Measurements from ENCODE around the gene GPR150.

Gene GPR150

DNA sequence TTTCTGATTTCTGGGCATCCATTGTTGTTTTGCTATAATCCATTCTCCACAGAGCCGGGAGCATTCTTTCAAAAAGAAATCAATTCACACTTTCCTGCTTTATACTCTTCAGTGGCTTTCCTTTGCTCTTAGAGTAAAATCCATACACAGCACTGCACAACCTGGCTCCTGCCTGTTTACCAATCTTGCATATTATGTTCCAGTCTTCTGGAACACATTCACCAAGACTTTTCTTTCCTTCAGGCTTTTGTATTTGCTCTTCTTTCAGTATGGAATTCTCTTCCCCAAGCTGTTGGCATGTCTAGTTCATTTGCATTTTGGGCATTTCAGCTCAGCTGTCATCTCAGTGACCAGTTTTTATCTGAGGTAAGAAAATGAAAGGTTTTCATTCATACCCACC, 33.0 kb downstream of the GPR150 start:
- Histone ChIP-seq H3K4me2 (ENCODE audit: insufficient read depth, low read length) (no peak overlapping the region), H3K4me3 (ENCODE audit: low read depth in 1 of 2, low read length in 2 of 2) (no peak overlapping the region), H3K27ac (ENCODE audit: low read length) (no peak overlapping the region), H3K27me3 (ENCODE audit: insufficient read depth, low read length, poor library complexity) (no peaks in the 10 kb centered on the region), H3K9ac (ENCODE audit: low read depth, low read length) (no peak overlapping the region), H3K36me3 (ENCODE audit: insufficient read depth, low read length) (no peaks in the 10 kb centered on the region), H3K4me1 (ENCODE audit: insufficient read depth, low read length) (peaks cover 15% of the 10 kb centered on the region), H2AFZ (ENCODE audit: low read depth, low read length) (no peak overlapping the region), H3K79me2 (ENCODE audit: insufficient read depth, low read length) (no peaks in the 10 kb centered on the region), H3K9me3 (ENCODE audit: insufficient read depth, low read length, severe bottlenecking) (no peaks in the 10 kb centered on the region), H4K20me1 (ENCODE audit: insufficient read depth, low read length) (no peaks in the 10 kb centered on the region)
- TF ChIP-seq EZH2 (IDR thresholded peaks at IDR 0.05; ENCODE audit: borderline replicate concordance, low read depth, low read length, severe bottlenecking) = no peak
- TF ChIP-seq, protein P1, sequence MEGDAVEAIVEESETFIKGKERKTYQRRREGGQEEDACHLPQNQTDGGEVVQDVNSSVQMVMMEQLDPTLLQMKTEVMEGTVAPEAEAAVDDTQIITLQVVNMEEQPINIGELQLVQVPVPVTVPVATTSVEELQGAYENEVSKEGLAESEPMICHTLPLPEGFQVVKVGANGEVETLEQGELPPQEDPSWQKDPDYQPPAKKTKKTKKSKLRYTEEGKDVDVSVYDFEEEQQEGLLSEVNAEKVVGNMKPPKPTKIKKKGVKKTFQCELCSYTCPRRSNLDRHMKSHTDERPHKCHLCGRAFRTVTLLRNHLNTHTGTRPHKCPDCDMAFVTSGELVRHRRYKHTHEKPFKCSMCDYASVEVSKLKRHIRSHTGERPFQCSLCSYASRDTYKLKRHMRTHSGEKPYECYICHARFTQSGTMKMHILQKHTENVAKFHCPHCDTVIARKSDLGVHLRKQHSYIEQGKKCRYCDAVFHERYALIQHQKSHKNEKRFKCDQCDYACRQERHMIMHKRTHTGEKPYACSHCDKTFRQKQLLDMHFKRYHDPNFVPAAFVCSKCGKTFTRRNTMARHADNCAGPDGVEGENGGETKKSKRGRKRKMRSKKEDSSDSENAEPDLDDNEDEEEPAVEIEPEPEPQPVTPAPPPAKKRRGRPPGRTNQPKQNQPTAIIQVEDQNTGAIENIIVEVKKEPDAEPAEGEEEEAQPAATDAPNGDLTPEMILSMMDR (IDR thresholded peaks at IDR 0.05; ENCODE audit: borderline replicate concordance, extremely low read depth, low read length, poor library complexity, severe bottlenecking) = no peak
- no peak for DNase-seq
- no peak for ATAC-seq (ENCODE audit: insufficient read depth, low read depth)

DNA sequence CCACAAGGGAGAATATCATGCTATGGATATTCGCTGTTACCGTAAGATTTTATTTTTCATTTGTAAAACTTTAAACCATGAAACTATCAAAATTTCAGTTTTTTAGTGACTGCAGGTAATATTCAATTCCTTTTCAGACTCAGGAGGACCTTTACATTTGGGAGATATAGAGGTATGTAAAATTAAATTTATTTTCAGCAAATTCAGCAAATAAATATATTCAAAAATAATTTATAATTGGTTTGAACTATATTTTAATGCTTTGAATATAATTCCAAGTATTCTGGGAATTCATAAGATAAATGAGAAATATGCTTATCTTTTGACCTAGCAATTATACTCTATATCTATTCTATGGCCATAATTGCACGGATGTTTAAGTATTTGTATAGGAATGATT, 34.3 kb downstream of the GPR150 start:
- H3K36me3 ChIP-seq (ENCODE audit: insufficient read depth, low read length) = no peaks in the 10 kb centered on the region
- H3K27ac ChIP-seq (ENCODE audit: low read length) = no peak overlapping the region
- H4K20me1 ChIP-seq (ENCODE audit: insufficient read depth, low read length) = no peaks in the 10 kb centered on the region
- TF ChIP-seq EZH2 (IDR thresholded peaks at IDR 0.05; ENCODE audit: borderline replicate concordance, low read depth, low read length, severe bottlenecking) = no peak
- no peaks in the 10 kb centered on the region for H3K9me3 ChIP-seq (ENCODE audit: insufficient read depth, low read length, severe bottlenecking)
- no peak overlapping the region for H3K4me3 ChIP-seq (ENCODE audit: low read depth in 1 of 2, low read length in 2 of 2)
- no peaks in the 10 kb centered on the region for H3K27me3 ChIP-seq (ENCODE audit: insufficient read depth, low read length, poor library complexity)
- no peak overlapping the region for H2AFZ ChIP-seq (ENCODE audit: low read depth, low read length)
- no peak overlapping the region for H3K9ac ChIP-seq (ENCODE audit: low read depth, low read length)
- DNase-seq = no peak
- H3K4me2 ChIP-seq (ENCODE audit: insufficient read depth, low read length) = no peak overlapping the region
- peaks cover 7% of the 10 kb centered on the region; the same call in 1 of the 2 replicates for H3K4me1 ChIP-seq (ENCODE audit: insufficient read depth, low read length)
- ATAC-seq (ENCODE audit: insufficient read depth, low read depth) = no peak
- H3K79me2 ChIP-seq (ENCODE audit: insufficient read depth, low read length) = no peaks in the 10 kb centered on the region

DNA sequence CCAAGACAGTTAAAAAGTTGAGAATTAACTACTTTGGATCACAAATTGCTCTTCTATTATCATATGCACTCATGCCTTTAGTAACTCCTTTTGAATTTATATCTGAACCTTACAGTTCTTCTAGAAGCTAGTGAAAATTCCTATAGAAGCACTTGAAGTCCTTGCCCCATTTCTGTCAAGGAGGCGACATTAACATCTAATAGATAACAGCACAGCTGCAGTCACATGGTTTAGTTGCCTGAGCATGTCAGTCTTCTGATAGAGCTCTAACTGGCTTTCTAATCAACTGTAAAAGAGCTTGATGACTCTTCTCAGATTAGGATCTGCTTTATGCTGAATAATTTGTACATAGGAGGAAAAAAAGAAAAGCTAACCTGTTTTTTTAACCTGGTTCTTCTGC, 35.7 kb downstream of the GPR150 start:
- Histone ChIP-seq H3K4me2 (ENCODE audit: insufficient read depth, low read length) (no peak overlapping the region), H3K4me1 (ENCODE audit: insufficient read depth, low read length) (peaks cover 4% of the 10 kb centered on the region; the same call in 1 of the 2 replicates), H3K27ac (ENCODE audit: low read length) (no peak overlapping the region), H3K79me2 (ENCODE audit: insufficient read depth, low read length) (no peaks in the 10 kb centered on the region), H2AFZ (ENCODE audit: low read depth, low read length) (no peak overlapping the region), H3K9ac (ENCODE audit: low read depth, low read length) (no peak overlapping the region), H3K36me3 (ENCODE audit: insufficient read depth, low read length) (no peaks in the 10 kb centered on the region), H3K27me3 (ENCODE audit: insufficient read depth, low read length, poor library complexity) (no peaks in the 10 kb centered on the region), H4K20me1 (ENCODE audit: insufficient read depth, low read length) (no peaks in the 10 kb centered on the region), H3K9me3 (ENCODE audit: insufficient read depth, low read length, severe bottlenecking) (no peaks in the 10 kb centered on the region), H3K4me3 (ENCODE audit: low read depth in 1 of 2, low read length in 2 of 2) (no peak overlapping the region)
- no peak for TF ChIP-seq EZH2 (IDR thresholded peaks at IDR 0.05; ENCODE audit: borderline replicate concordance, low read depth, low read length, severe bottlenecking)
- TF ChIP-seq, protein P1 (IDR thresholded peaks at IDR 0.05; ENCODE audit: borderline replicate concordance, extremely low read depth, low read length, poor library complexity, severe bottlenecking) = no peak
- DNase-seq (no peak), ATAC-seq (ENCODE audit: insufficient read depth, low read depth) (no peak)

DNA sequence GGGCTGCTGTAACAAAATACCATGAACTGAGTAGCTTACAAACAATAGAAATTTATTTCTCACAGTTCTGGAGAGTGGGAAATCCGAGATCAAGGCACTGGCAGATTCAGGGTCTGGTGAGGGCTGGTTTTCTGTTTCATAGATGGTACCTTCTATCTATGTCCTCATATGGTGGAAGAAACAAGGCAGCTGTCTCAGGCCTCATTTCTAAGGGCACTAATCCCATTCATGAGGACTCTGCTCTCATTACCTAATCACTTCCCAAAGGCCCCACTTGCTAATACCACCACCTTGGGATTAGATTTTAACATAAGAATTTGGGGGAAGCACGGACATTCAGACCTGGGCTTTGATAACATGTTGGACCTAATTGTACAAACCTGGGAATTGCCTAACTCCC, 40.2 kb downstream of the GPR150 start:
- no peak overlapping the region for H2AFZ ChIP-seq (ENCODE audit: low read depth, low read length)
- DNase-seq (no peak), ATAC-seq (ENCODE audit: insufficient read depth, low read depth) (no peak)
- TF ChIP-seq, protein P1 (IDR thresholded peaks at IDR 0.05; ENCODE audit: borderline replicate concordance, extremely low read depth, low read length, poor library complexity, severe bottlenecking) = no peak
- no peak for TF ChIP-seq EZH2 (IDR thresholded peaks at IDR 0.05; ENCODE audit: borderline replicate concordance, low read depth, low read length, severe bottlenecking)
- no peak overlapping the region for H3K4me2 ChIP-seq (ENCODE audit: insufficient read depth, low read length)
- H3K36me3 ChIP-seq (ENCODE audit: insufficient read depth, low read length) = no peaks in the 10 kb centered on the region
- no peaks in the 10 kb centered on the region for H3K27me3 ChIP-seq (ENCODE audit: insufficient read depth, low read length, poor library complexity)
- H3K4me3 ChIP-seq (ENCODE audit: low read depth in 1 of 2, low read length in 2 of 2) = no peak overlapping the region
- no peaks in the 10 kb centered on the region for H3K9me3 ChIP-seq (ENCODE audit: insufficient read depth, low read length, severe bottlenecking)
- H3K27ac ChIP-seq (ENCODE audit: low read length) = no peak overlapping the region
- H3K79me2 ChIP-seq (ENCODE audit: insufficient read depth, low read length) = no peaks in the 10 kb centered on the region
- H3K9ac ChIP-seq (ENCODE audit: low read depth, low read length) = no peak overlapping the region
- peaks cover 12% of the 10 kb centered on the region for H3K4me1 ChIP-seq (ENCODE audit: insufficient read depth, low read length)
- H4K20me1 ChIP-seq (ENCODE audit: insufficient read depth, low read length) = no peaks in the 10 kb centered on the region

All from DND-41 (cell line).